Transverse colon (tissue), 4 donors: Measurements from ENCODE around the gene MAST4.

ENCODE experiments used
- EP300 ChIP-seq: sonication (generic); formaldehyde crosslinking; IDR thresholded peaks from one replicate; pipeline ENCODE4 v1.6.1; 2017; ENCODE audit warnings: antibody characterized with exemption, low read depth
- POLR2A ChIP-seq: fragments of 450-650 bp; IDR thresholded peaks from one replicate; pipeline ENCODE4 v1.6.1; 2016; ENCODE audit warnings: antibody characterized with exemption, mild to moderate bottlenecking, moderate library complexity
- POLR2AphosphoS5 ChIP-seq, 3 donors: sonication (generic); formaldehyde crosslinking; IDR thresholded peaks; one replicate each; pipeline ENCODE4 v1.6.1; 2016; ENCODE audit warnings: antibody characterized with exemption in 3 of 3
- TF ChIP-seq, protein P1 (sequence below), 5 experiments: fragments of 200-600 bp in 3 of 5; fragments of 450-650 bp in 2 of 5; sonication (generic) in 3 of 5; IDR thresholded peaks; 1 replicate in 2 of 5; 2 replicates in 3 of 5; pipeline ENCODE4 v1.5.1; 2016 to 2017; ENCODE audit warnings: antibody characterized with exemption in 5 of 5, inconsistent platforms in 3 of 5, mild to moderate bottlenecking in 2 of 5, moderate library complexity in 1 of 5

DNA sequence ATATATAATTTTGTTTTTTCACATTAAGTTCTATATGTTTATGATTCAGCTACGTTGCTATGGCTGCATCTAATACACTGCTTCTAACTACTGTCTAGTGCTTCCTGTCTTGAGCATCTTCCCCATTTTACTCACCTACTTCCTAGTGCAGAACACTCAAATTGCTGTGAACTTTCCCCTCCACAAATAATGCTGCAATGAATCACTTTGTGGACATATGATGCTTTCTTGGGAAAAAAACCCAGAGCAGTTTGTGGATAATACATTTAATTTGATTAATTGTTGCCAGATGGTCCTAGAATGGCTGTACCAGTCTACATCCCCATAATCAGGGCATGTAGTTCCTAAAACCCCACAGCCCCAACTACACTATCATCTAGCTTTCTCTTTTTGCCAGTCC, 581.9 kb downstream of the MAST4 start:
- TF ChIP-seq, protein P1, sequence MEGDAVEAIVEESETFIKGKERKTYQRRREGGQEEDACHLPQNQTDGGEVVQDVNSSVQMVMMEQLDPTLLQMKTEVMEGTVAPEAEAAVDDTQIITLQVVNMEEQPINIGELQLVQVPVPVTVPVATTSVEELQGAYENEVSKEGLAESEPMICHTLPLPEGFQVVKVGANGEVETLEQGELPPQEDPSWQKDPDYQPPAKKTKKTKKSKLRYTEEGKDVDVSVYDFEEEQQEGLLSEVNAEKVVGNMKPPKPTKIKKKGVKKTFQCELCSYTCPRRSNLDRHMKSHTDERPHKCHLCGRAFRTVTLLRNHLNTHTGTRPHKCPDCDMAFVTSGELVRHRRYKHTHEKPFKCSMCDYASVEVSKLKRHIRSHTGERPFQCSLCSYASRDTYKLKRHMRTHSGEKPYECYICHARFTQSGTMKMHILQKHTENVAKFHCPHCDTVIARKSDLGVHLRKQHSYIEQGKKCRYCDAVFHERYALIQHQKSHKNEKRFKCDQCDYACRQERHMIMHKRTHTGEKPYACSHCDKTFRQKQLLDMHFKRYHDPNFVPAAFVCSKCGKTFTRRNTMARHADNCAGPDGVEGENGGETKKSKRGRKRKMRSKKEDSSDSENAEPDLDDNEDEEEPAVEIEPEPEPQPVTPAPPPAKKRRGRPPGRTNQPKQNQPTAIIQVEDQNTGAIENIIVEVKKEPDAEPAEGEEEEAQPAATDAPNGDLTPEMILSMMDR (IDR thresholded peaks at IDR 0.05): no peak
- TF ChIP-seq EP300: no peak
- no peak for TF ChIP-seq POLR2AphosphoS5 (IDR thresholded peaks at IDR 0.05)
- no peak for TF ChIP-seq POLR2A
